Mucosa of stomach (tissue), 1 donor: ENCODE results near the gene STXBP5L.
"Not testable (repeated sequence)": the region's sequence is repeated elsewhere in the genome, so short reads cannot be mapped to it uniquely, and the experiment has no call there.

Experiments
- H3K27me3 ChIP-seq: one replicate; pipeline ENCODE4 v1.7.0; 2013; ENCODE audit warnings: mild to moderate bottlenecking, low read length; ENCODE audit not compliant: control insufficient read depth, insufficient read depth
- H3K36me3 ChIP-seq: one replicate; pipeline ENCODE4 v1.7.0; 2013; ENCODE audit warnings: low read length; ENCODE audit not compliant: control insufficient read depth, insufficient read depth
- H3K4me1 ChIP-seq: one replicate; pipeline ENCODE4 v1.7.0; 2013; ENCODE audit warnings: mild to moderate bottlenecking, low read length; ENCODE audit not compliant: control insufficient read depth, insufficient read depth
- H3K4me3 ChIP-seq: one replicate; pipeline ENCODE4 v1.7.0; 2013; ENCODE audit warnings: low read length
- H3K9ac ChIP-seq: one replicate; pipeline ENCODE4 v1.7.0; 2013; ENCODE audit warnings: mild to moderate bottlenecking, low read length, moderate library complexity
- H3K9me3 ChIP-seq: one replicate; pipeline ENCODE4 v1.7.0; 2013; ENCODE audit warnings: mild to moderate bottlenecking, low read length, moderate library complexity; ENCODE audit not compliant: control insufficient read depth
- donor health status: Pancreatic carcinoma.

STXBP5L gene

DNA sequence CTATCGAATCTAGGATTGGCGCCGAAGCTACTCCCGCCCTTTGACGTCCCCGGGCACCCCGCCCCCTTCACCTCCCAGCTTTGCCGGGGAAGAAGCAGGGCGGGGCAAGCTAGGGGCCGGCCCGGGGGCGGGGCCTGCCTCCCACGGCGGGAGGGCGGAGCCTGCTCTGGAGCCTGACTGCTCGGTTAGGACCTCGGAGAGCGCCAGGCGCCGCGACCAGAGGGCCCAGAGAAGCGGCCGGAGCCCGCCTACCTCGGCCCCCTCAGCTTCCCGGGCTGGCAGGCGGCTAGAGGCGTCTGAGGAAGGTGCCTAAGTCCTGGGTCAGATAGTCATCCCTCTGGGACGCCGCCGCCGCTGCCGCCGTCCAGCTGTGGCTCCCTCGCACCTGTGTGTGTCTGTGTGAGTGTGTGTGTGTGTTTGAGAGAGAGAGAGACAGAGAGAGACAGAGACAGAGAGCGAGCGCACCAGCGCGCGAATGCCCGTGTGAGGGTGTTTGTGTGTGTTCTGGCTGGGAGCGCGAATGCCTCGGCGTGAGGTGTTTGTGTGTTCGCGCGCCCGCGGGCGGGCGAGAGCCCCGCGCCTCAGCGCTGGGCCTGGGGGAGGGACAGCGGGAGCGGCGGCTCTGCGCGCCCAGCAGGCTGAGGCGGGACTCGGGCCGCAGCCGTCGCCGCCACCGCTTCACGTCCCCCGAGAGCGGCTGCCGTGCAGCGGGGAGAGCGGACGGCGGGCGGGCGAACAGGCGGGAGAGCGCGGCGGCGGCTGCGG lies at the start of gene STXBP5L:
TSS of gene STXBP5L (plus strand) at position 176 of the 765 bp plus-strand sequence. CDS start 1,374 bp downstream, outside the sequence.
- Histone ChIP-seq H3K9me3 (no peaks in the 10 kb centered on the region), H3K36me3 (no peaks in the 10 kb centered on the region), H3K27me3 (peaks cover 24% of the 10 kb centered on the region), H3K9ac (peak within 1 kb of the TSS; percentile 7), H3K4me1 (peaks cover 4% of the 10 kb centered on the region), H3K4me3 (no peak within 1 kb of the TSS)

DNA sequence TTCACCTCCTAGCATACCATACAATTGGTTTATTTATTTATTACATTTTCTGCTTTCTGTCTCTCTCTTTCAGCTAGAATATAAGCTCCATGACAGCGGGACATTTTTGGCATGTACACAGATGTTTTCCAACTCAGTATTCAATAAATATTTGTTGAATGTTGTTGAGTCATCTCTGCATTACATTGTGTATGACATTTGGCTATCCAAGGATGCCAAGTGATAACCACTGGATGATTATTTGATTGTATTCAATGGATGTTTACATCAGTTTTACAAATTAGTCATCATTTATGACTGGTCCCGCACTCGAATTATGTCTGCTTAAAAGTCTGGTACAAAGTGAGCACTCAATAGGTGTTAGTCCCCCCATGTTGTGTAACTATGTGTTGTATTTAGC lies 49.5 kb upstream of the STXBP5L start:
- Histone ChIP-seq H3K4me1 (no peaks in the 10 kb centered on the region), H3K9ac (no peak overlapping the region), H3K9me3 (no peaks in the 10 kb centered on the region), H3K4me3 (no peak overlapping the region), H3K36me3 (no peaks in the 10 kb centered on the region), H3K27me3 (no peaks in the 10 kb centered on the region)

DNA sequence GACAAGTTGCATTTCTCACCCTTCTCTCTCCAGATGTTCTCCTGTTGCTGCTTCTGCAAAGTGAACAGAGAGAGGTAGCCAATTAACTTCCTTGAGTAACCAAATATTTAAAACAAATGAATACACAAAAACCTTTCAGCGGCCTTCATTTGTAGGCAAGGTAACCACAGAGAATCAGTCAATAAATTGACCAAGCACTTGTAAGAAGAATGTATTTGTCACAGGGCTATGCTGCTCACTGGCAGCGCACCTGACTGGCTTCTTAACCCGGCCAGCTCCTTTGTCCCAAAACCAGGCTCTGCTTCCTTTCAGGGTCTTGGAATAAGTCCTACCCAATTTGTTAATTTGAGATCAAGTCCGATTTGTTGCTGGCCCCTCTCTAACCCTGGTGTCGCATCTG lies 43.5 kb upstream of the STXBP5L start:
- H3K9ac ChIP-seq = no peak overlapping the region
- H3K27me3 ChIP-seq = no peaks in the 10 kb centered on the region
- H3K36me3 ChIP-seq = no peaks in the 10 kb centered on the region
- H3K9me3 ChIP-seq = no peaks in the 10 kb centered on the region
- no peak overlapping the region for H3K4me3 ChIP-seq
- no peaks in the 10 kb centered on the region for H3K4me1 ChIP-seq

DNA sequence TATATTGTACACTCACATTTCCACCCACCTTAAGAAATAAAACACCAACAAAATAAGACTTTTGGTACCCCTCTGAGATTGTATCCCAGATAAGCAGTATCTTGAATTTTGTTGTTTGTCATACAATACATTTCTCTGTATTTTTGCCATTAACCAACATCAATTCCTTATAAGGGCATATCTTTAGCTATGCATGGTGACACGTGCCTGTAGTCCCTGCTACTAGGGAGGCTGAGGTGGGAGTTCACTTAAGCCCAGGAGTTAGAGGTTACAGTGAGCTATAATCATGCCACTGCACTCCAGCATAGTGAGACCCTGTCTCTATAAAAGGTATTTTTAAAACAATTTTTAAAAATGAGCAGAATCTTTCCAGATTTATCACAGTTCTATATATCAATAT lies 32.5 kb upstream of the STXBP5L start:
- Histone ChIP-seq H3K4me1 (no peaks in the 10 kb centered on the region), H3K4me3 (no peak overlapping the region), H3K9me3 (no peaks in the 10 kb centered on the region), H3K36me3 (no peaks in the 10 kb centered on the region), H3K27me3 (no peaks in the 10 kb centered on the region), H3K9ac (no peak overlapping the region)

DNA sequence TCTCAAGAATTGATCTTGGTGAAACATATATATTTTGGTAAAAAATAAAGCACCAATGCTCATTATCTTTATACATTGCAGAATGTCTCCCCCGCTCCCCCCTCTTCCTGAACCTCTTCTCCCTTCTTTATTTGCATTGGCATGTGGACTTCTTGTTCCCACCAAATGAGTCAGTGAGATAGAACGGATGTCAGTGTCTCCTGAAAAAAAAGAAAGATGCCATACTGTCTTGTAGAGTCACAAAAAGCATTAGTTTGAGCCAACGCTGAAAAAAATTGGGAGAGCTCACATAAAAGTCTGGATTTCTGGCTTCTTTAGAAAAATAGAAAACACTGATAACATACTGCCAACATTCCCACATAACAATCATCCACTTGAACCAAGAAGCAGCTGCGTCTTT lies 32.0 kb upstream of the STXBP5L start:
- no peak overlapping the region for H3K9ac ChIP-seq
- no peaks in the 10 kb centered on the region for H3K4me1 ChIP-seq
- H3K4me3 ChIP-seq = no peak overlapping the region
- H3K36me3 ChIP-seq = no peaks in the 10 kb centered on the region
- no peaks in the 10 kb centered on the region for H3K9me3 ChIP-seq
- H3K27me3 ChIP-seq = no peaks in the 10 kb centered on the region

DNA sequence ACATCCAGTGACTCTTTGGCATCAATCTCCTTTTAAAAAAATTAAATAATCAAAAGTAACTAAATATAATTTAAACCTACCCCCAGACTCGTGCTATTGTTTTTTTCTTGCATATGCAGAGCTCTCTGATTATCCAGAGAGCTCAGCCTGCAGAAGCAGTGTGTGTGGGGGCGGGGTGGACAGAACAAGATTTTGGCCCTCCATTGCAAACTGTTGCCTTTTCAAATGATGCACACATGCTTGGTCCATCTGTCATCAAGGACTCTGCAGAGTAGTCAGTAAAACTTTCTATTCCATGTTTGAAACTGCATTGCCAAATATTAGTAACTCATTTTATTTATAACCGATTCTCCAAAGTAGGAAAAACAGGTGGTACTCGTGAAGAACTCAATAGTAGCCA lies 28.6 kb upstream of the STXBP5L start:
- Histone ChIP-seq H3K27me3 (no peaks in the 10 kb centered on the region), H3K9me3 (no peaks in the 10 kb centered on the region), H3K4me3 (no peak overlapping the region), H3K4me1 (no peaks in the 10 kb centered on the region), H3K9ac (no peak overlapping the region), H3K36me3 (no peaks in the 10 kb centered on the region)

DNA sequence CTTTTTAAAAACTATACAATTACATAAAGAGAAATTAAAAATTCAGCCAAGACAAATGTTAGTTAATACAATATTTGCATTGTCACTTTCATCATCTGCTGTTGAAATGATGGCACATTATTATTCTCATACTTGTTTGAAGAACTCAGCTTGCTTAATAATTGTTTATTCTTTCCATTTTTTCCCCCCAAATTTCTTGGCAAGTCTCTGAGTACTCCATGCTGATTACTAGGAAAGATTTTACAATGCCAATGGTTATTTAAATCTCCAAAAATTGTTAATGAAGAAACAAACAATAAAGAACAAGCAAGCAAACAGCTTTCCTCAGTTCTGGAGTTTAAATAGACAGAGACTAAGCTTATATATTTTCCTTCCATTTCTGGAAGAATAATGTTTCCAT lies 15.1 kb upstream of the STXBP5L start:
- Histone ChIP-seq H3K27me3 (no peaks in the 10 kb centered on the region), H3K4me1 (no peaks in the 10 kb centered on the region)

DNA sequence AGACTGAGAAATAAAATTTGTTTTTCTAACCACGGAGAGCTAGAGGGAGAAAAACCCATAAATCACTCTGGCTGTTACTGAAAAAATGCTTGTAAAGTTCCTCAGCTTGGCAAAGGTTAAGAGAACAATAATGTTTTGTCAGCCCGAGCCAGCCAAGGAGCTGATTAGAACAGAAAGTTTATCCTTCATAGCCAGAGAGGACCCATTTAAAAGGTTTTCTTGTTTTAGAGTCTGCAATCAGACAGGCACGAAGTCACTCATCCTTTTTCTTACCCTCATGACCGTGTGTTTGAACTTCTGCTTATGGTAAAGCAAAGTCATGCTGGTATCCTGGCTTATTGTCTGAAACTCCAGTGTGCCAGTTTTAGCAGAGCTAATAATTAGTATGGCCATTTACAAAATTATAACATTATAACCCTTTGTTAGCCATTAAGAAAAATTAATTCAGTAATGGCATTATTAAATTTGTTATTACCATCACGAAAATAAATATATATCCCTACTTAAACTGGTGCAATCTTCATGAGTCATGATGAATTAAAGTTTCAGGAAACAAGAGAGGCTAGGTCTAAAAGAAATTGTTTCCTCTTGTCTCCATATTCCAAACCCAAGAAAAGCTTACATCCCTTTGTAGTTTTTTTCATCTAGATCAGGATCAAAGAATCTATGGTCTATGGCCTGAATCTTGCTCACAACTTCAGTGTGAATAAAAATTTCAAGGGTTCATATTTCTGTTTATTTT lies 13.5 kb upstream of the STXBP5L start:
- Histone ChIP-seq H3K4me3 (no peak overlapping the region), H3K36me3 (no peaks in the 10 kb centered on the region), H3K9ac (no peak overlapping the region), H3K9me3 (no peaks in the 10 kb centered on the region), H3K4me1 (no peaks in the 10 kb centered on the region), H3K27me3 (no peaks in the 10 kb centered on the region)

More for the DNA sequence above, 15.1 kb upstream of the STXBP5L start:
- H3K36me3 ChIP-seq = no peaks in the 10 kb centered on the region
- no peak overlapping the region for H3K9ac ChIP-seq
- no peaks in the 10 kb centered on the region for H3K9me3 ChIP-seq
- H3K4me3 ChIP-seq = no peak overlapping the region

DNA sequence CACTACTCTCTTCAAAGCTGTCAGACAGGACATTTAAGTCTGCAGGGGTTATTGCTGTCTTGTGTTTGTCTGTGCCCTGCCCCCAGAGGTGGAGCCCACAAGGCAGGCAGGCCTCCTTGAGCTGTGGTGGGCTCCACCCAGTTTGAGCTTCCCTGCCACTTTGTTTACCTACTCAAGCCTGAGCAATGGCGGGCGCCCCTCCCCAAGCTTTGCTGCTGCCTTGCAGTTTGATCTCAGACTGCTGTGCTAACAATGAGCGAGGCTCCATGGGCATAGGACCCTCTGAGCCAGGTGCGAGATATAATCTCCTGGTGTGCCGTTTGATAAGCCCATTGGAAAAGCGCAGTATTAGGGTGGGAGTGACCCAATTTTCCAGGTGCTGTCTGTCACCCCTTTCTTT lies 6.3 kb upstream of the STXBP5L start:
- H3K9ac ChIP-seq, H3K4me1 ChIP-seq, H3K27me3 ChIP-seq, H3K4me3 ChIP-seq, H3K9me3 ChIP-seq, H3K36me3 ChIP-seq: not testable (repeated sequence)

DNA sequence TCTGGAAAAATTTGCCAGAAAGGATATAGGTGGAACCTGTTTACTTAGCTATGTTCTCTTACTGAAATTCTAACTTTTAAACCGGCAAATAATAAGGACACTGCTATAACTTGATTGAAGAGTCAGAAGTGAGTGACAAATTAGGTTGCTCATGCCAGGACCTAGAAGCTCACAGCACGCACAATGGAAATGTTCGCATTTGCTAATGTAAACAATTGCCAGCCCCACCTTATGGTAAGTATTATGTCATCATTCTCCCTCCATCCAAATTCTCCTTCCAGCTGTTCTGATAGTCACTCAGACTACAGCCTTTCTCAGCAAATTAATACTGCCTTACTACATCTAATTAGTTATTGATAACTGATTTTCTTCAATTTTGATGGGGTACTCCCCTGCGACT lies 4.8 kb upstream of the STXBP5L start:
- Histone ChIP-seq H3K27me3 (peaks cover 3% of the 10 kb centered on the region), H3K9ac (no peak overlapping the region), H3K36me3 (no peaks in the 10 kb centered on the region), H3K9me3 (no peaks in the 10 kb centered on the region), H3K4me1 (no peaks in the 10 kb centered on the region), H3K4me3 (no peak overlapping the region)

DNA sequence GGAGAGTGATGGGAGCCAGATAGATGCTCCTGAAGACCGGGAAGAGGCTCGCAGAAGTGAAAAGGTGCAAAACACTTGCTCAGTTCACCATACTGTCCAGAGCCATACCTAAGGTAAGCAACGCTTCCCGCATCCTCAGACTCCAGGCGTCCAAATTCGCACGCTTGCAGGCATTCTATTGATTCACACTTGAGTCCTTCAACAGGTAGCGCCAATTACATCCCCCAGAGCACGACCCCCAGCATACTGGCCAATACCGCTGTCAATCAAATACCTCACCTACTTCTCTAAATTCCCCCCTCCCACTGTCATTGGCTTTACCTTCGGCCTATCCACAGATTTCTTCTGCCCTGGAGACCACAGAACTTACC lies 361 bp upstream of the STXBP5L start:
- Histone ChIP-seq H3K36me3 (no peaks in the 10 kb centered on the region), H3K9me3 (no peaks in the 10 kb centered on the region), H3K4me1 (peaks cover 4% of the 10 kb centered on the region), H3K27me3 (peaks cover 24% of the 10 kb centered on the region), H3K9ac (no peak overlapping the region), H3K4me3 (no peak overlapping the region)

DNA sequence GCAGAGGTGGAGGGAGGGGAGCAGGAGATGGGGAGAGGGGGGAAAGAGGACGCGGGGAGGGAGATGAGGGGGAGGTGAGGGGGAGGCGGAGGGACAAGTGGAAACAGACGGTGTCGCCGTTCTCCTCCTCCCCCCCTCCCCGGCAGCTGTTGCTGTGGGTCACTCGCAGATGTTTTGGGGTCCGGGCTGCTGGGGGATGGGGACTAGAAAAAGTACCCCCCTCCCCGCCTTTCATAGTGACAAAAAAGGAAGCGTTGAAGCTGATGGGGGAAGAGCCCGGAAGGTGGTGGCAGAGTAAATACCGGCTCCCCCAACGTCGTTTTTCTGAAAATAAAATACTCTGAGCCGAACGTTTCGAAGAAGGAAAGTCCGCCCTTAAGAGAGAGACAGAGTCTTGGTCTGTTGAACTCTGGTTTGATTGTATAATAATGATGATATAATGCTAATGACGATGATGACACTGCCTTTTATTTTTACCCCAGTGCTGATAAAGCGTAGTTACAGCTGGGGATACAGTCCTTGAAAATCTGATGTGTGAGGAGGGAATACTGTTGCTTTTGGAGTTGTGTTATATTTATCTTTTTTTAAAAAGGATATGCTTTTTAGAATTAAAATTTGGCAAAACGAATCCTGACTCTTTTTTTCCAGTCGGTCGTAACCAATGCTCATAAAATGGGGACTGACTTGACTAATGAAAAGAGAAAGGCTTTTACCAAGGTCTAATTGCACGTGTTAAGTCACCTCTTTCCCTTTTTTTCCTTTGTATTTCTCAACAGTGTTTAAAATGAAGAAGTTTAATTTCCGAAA lies 993 bp downstream of the STXBP5L start:
- Histone ChIP-seq H3K9ac (peak overlapping the region; percentile 7), H3K27me3 (peaks cover 24% of the 10 kb centered on the region), H3K4me1 (peaks cover 4% of the 10 kb centered on the region), H3K36me3 (no peaks in the 10 kb centered on the region), H3K4me3 (no peak overlapping the region), H3K9me3 (no peaks in the 10 kb centered on the region)
